ENCODE data around the gene PGAP3.

The PGAP3 gene

GRCh38 chr17:39673335-39674081 is 14.3 kb downstream of the PGAP3 start:
- Mint-ChIP-seq H3K27ac (peak overlapping the region; percentile 62), H3K4me3 (no peak overlapping the region), H3K9me3 (no peaks in the 10 kb centered on the region), H3K27me3 (peaks cover 11% of the 10 kb centered on the region), H3K4me1 (peaks cover 71% of the 10 kb centered on the region), H3K36me3 (no peaks in the 10 kb centered on the region)
- no peak for ATAC-seq

GRCh38 chr17:39672522-39673334 is 15.1 kb downstream of the PGAP3 start:
- Mint-ChIP-seq H3K36me3 (no peaks in the 10 kb centered on the region), H3K9me3 (no peaks in the 10 kb centered on the region), H3K27ac (peak overlapping the region; percentile 76), H3K4me3 (no peak overlapping the region), H3K4me1 (peaks cover 72% of the 10 kb centered on the region), H3K27me3 (peaks cover 19% of the 10 kb centered on the region)
- no peak for ATAC-seq

GRCh38 chr17:39671651-39672521 is 16.0 kb downstream of the PGAP3 start:
- H3K27ac Mint-ChIP-seq, result peak overlapping the region; percentile 76
- H3K27me3 Mint-ChIP-seq, result peaks cover 28% of the 10 kb centered on the region
- H3K4me3 Mint-ChIP-seq, result no peak overlapping the region
- H3K36me3 Mint-ChIP-seq, result no peaks in the 10 kb centered on the region
- H3K4me1 Mint-ChIP-seq, result peaks cover 70% of the 10 kb centered on the region
- ATAC-seq, result no peak
- no peaks in the 10 kb centered on the region for H3K9me3 Mint-ChIP-seq

DNA sequence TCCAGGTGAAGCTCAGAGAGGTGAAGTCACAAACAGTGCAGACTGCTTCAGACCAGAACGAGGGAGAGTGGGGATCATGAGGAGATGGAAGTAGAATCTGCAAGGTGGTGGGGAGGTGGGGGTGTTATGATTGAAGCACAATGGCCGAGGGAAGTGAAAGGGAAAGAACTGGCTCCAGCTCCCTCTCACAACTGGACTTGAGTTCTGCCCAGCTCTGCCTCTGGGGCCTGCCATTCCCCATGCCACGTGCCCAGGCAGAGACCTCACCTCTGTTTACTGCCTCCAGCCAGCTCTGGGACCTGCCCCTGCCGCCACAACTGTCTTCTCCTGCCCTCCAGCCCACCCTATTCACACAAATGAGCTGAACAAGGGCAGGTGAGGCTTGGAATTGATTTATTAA is 17.1 kb downstream of the PGAP3 start:
- ATAC-seq, result no peak
- no peaks in the 10 kb centered on the region for H3K9me3 Mint-ChIP-seq
- peaks cover 65% of the 10 kb centered on the region for H3K4me1 Mint-ChIP-seq
- no peaks in the 10 kb centered on the region for H3K36me3 Mint-ChIP-seq
- no peak overlapping the region for H3K27ac Mint-ChIP-seq
- H3K4me3 Mint-ChIP-seq, result no peak overlapping the region
- peaks cover 39% of the 10 kb centered on the region for H3K27me3 Mint-ChIP-seq

- ATAC-seq, result no peak
- no peaks in the 10 kb centered on the region for H3K9me3 Mint-ChIP-seq
- H3K27ac Mint-ChIP-seq, result no peak overlapping the region
- H3K4me3 Mint-ChIP-seq, result no peak overlapping the region
- H3K36me3 Mint-ChIP-seq, result no peaks in the 10 kb centered on the region
- peaks cover 40% of the 10 kb centered on the region for H3K27me3 Mint-ChIP-seq
- peaks cover 65% of the 10 kb centered on the region for H3K4me1 Mint-ChIP-seq
These were observed 17.7 kb downstream of the PGAP3 start for GRCh38 chr17:39669897-39670735.

- H3K4me3 Mint-ChIP-seq, result peak within 1 kb of the TSS; percentile 69
- peaks cover 40% of the 10 kb centered on the region for H3K27me3 Mint-ChIP-seq
- peaks cover 53% of the 10 kb centered on the region for H3K4me1 Mint-ChIP-seq
- no peaks in the 10 kb centered on the region for H3K36me3 Mint-ChIP-seq
- no peaks in the 10 kb centered on the region for H3K9me3 Mint-ChIP-seq
- peak within 1 kb of the TSS; percentile 73 for H3K27ac Mint-ChIP-seq
- ATAC-seq, result peak; percentile 67
These were observed 19.6 kb downstream of the PGAP3 start, which contains the start of gene PNMT for GRCh38 chr17:39667945-39668924. Gene PNMT (plus strand): TSS chr17:39668453. CDS start chr17:39668476, 23 bp downstream.

DNA sequence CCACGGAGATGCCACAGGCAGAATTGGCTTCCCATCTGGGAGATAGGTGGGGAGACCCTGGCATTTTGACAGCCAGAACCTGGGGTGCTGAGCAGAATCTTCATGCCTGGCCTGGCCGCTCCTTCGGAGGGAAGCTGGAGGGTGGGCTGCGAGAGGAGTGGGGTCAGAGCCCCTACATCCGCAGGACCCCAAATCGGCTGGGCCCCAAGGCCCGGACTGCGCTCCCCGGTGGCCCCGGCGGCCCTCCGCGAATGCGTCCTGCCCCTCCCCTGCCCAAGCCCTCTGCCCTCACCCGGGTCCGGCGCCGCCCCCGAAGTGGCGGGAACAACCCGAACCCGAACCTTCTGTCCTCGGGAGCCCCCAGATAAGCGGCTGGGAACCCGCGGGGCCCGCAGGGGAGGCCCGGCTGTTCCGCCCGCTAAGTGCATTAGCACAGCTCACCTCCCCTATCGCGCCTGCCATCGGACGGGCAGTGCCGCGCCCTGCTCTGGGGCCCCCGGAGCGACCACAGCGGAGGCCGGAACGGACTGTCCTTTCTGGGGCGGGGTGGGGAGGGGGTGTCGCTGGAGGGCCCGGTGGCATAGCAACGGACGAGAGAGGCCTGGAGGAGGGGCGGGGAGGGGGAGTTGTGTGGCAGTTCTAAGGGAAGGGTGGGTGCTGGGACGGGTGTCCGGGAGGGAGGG is 20.5 kb downstream of the PGAP3 start:
- H3K9me3 Mint-ChIP-seq, result no peaks in the 10 kb centered on the region
- ATAC-seq, result no peak
- peak overlapping the region; percentile 73 for H3K27ac Mint-ChIP-seq
- H3K4me3 Mint-ChIP-seq, result peak overlapping the region; percentile 69
- H3K36me3 Mint-ChIP-seq, result no peaks in the 10 kb centered on the region
- peaks cover 49% of the 10 kb centered on the region for H3K4me1 Mint-ChIP-seq
- H3K27me3 Mint-ChIP-seq, result peaks cover 40% of the 10 kb centered on the region

- no peak for ATAC-seq
- H3K9me3 Mint-ChIP-seq, result no peaks in the 10 kb centered on the region
- H3K4me3 Mint-ChIP-seq, result peak overlapping the region; percentile 54
- no peak overlapping the region for H3K27ac Mint-ChIP-seq
- H3K4me1 Mint-ChIP-seq, result peaks cover 42% of the 10 kb centered on the region
- peaks cover 4% of the 10 kb centered on the region for H3K36me3 Mint-ChIP-seq
- H3K27me3 Mint-ChIP-seq, result peaks cover 40% of the 10 kb centered on the region
These were observed 21.1 kb downstream of the PGAP3 start for GRCh38 chr17:39666601-39667261.

DNA sequence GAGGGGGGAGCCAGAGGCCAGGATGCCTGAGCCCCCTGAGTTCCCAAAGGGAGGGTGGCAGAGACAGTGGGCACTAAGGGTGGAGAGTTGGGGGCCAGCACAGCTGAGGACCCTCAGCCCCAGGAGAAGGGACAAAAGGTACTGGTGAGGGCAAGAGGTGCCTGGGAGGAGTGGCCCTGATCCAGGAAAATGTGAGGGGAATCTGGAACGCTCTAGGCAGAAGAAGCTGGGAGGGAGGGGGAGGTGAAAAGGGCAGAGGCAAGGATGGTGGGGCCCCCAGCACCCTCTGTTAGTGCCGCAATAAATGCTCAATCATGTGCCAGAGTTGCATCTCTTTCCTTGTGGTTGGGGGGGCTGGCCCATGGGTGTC is 21.6 kb downstream of the PGAP3 start:
- ATAC-seq, result no peak
- Mint-ChIP-seq H3K36me3 (peaks cover 9% of the 10 kb centered on the region), H3K27me3 (peaks cover 40% of the 10 kb centered on the region), H3K9me3 (no peaks in the 10 kb centered on the region), H3K4me3 (peak overlapping the region; percentile 59), H3K4me1 (peaks cover 39% of the 10 kb centered on the region), H3K27ac (no peak overlapping the region)

DNA sequence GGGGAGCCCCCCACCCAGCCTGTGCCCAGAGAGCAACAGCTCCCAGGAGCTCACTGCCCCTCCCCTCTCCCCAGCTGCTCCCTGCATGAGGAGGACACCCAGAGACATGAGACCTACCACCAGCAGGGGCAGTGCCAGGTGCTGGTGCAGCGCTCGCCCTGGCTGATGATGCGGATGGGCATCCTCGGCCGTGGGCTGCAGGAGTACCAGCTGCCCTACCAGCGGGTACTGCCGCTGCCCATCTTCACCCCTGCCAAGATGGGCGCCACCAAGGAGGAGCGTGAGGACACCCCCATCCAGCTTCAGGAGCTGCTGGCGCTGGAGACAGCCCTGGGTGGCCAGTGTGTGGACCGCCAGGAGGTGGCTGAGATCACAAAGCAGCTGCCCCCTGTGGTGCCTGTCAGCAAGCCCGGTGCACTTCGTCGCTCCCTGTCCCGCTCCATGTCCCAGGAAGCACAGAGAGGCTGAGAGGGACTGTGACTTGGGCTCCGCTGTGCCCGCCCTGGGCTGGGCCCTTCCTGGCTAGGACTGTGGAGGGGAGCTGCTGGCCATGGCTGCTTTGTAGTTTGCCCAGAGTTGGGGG is 22.1 kb downstream of the PGAP3 start:
- Mint-ChIP-seq H3K4me1 (peaks cover 39% of the 10 kb centered on the region), H3K4me3 (peak overlapping the region; percentile 59), H3K9me3 (no peaks in the 10 kb centered on the region), H3K36me3 (peaks cover 14% of the 10 kb centered on the region), H3K27ac (no peak overlapping the region), H3K27me3 (peaks cover 40% of the 10 kb centered on the region)
- no peak for ATAC-seq

GRCh38 chr17:39664581-39665561 is 23.0 kb downstream of the PGAP3 start, which contains the start of gene TCAP:
Gene TCAP (plus strand): TSS chr17:39665349. CDS start chr17:39665360, 11 bp downstream.
- peaks cover 40% of the 10 kb centered on the region for H3K27me3 Mint-ChIP-seq
- no peak for ATAC-seq
- peaks cover 22% of the 10 kb centered on the region for H3K36me3 Mint-ChIP-seq
- no peaks in the 10 kb centered on the region for H3K9me3 Mint-ChIP-seq
- peaks cover 42% of the 10 kb centered on the region for H3K4me1 Mint-ChIP-seq
- H3K4me3 Mint-ChIP-seq, result peak within 1 kb of the TSS; percentile 59
- H3K27ac Mint-ChIP-seq, result no peak within 1 kb of the TSS
